GM21529 (cell line): ENCODE measurements around the gene NUP210.
"Not testable (repeated sequence)": the region's sequence is repeated elsewhere in the genome, so short reads cannot be mapped to it uniquely, and the experiment has no call there.

ENCODE experiments used
- ATAC-seq: cut with Tn5 transposase; IDR thresholded peaks from one replicate; pipeline ENCODE4 v1.9.1; 2021; ENCODE audit not compliant: unreplicated experiment

The NUP210 gene

GRCh38 chr3:13420045-13420830 is at the start of gene NUP210:
Gene NUP210, minus strand, starts transcription at chr3:13420322. Its CDS starts 96 bp downstream, at chr3:13420226.
- ATAC-seq, result peak; percentile 54

- no peak for ATAC-seq
These were observed 46.7 kb upstream of the NUP210 start for GRCh38 chr3:13466781-13467180.

GRCh38 chr3:13465236-13465873 is 45.2 kb upstream of the NUP210 start:
- no peak for ATAC-seq

- no peak for ATAC-seq
These were observed 43.7 kb upstream of the NUP210 start for GRCh38 chr3:13463618-13464400.

- ATAC-seq, result no peak
These were observed 42.7 kb upstream of the NUP210 start for GRCh38 chr3:13462822-13463221.

GRCh38 chr3:13462125-13462629 is 42.1 kb upstream of the NUP210 start:
- no peak for ATAC-seq

- ATAC-seq, result peak; percentile 78
These were observed 41.3 kb upstream of the NUP210 start for GRCh38 chr3:13461169-13462124.

- ATAC-seq, result no peak
These were observed 40.2 kb upstream of the NUP210 start for GRCh38 chr3:13460341-13460736.

- no peak for ATAC-seq
These were observed 39.7 kb upstream of the NUP210 start for GRCh38 chr3:13459605-13460340.

- no peak for ATAC-seq
These were observed 37.5 kb upstream of the NUP210 start for GRCh38 chr3:13457593-13457992.

- ATAC-seq, result no peak
These were observed 35.5 kb upstream of the NUP210 start for GRCh38 chr3:13455644-13456043.

- ATAC-seq, result peak; percentile 23
These were observed 32.6 kb upstream of the NUP210 start for GRCh38 chr3:13452490-13453335.

GRCh38 chr3:13451301-13451673 is 31.2 kb upstream of the NUP210 start:
- ATAC-seq, result peak; percentile 6

GRCh38 chr3:13442882-13443281 is 22.8 kb upstream of the NUP210 start:
- ATAC-seq, result not testable (repeated sequence)

GRCh38 chr3:13440204-13440817 is 20.2 kb upstream of the NUP210 start:
- no peak for ATAC-seq

GRCh38 chr3:13436213-13436612 is 16.1 kb upstream of the NUP210 start:
- ATAC-seq, result not testable (repeated sequence)

- ATAC-seq, result no peak
These were observed 13.8 kb upstream of the NUP210 start for GRCh38 chr3:13433912-13434311.

GRCh38 chr3:13432093-13432492 is 12.0 kb upstream of the NUP210 start:
- no peak for ATAC-seq
